NT2/D1 (cell line): ENCODE data around the gene IL12B.
"Not testable (repeated sequence)": the region's sequence is repeated elsewhere in the genome, so short reads cannot be mapped to it uniquely, and the experiment has no call there.

Source experiments
- SUZ12 ChIP-seq: IDR thresholded peaks from 2 replicates; pipeline ENCODE4 v1.6.1; 2011; ENCODE audit not compliant: insufficient read length, insufficient read depth; ENCODE audit errors: extremely low read depth
- YY1 ChIP-seq: IDR thresholded peaks from 2 replicates; pipeline ENCODE4 v1.6.1; 2011; ENCODE audit not compliant: insufficient read length, insufficient read depth

GRCh38 chr5:159266764-159267163 lies 63.5 kb downstream of the IL12B start:
- not testable (repeated sequence) for TF ChIP-seq YY1, SUZ12
